Inflammatory macrophage treated with lipopolysaccharide for 1 hour (primary cell): ENCODE measurements around the gene RSPO1.

ENCODE experiments used
- DNase-seq, 2 donors: peaks; one replicate each; pipeline ENCODE4 v3.0.0-alpha.2; 2020 to 2022

RSPO1 gene

GRCh38 chr1:37656026-37656425 is 21.3 kb upstream of the RSPO1 start:
- DNase-seq = no peak

- DNase-seq = no peak
These were observed 20.6 kb upstream of the RSPO1 start for GRCh38 chr1:37655274-37655673.

GRCh38 chr1:37653906-37654305 is 19.2 kb upstream of the RSPO1 start:
- no peak for DNase-seq

GRCh38 chr1:37652976-37653375 is 18.3 kb upstream of the RSPO1 start:
- DNase-seq = no peak

GRCh38 chr1:37651803-37652202 is 17.1 kb upstream of the RSPO1 start:
- DNase-seq = no peak

- DNase-seq = no peak
These were observed 16.0 kb upstream of the RSPO1 start for GRCh38 chr1:37650721-37651120.

- no peak for DNase-seq
These were observed 15.5 kb upstream of the RSPO1 start for GRCh38 chr1:37650173-37650572.

- no peak for DNase-seq
These were observed 12.6 kb upstream of the RSPO1 start for GRCh38 chr1:37647281-37647680.

- DNase-seq = no peak
These were observed 6.4 kb upstream of the RSPO1 start for GRCh38 chr1:37641059-37641458.

GRCh38 chr1:37636435-37636834 is 1.7 kb upstream of the RSPO1 start:
- no peak for DNase-seq

GRCh38 chr1:37634992-37635902 is 555 bp upstream of the RSPO1 start:
- no peak for DNase-seq

- no peak for DNase-seq
These were observed 801 bp downstream of the RSPO1 start for GRCh38 chr1:37633938-37634243.

- DNase-seq = no peak
These were observed 1.4 kb downstream of the RSPO1 start for GRCh38 chr1:37633040-37633937.

GRCh38 chr1:37631036-37631435 is 3.7 kb downstream of the RSPO1 start:
- DNase-seq = no peak

GRCh38 chr1:37630426-37631028 is 4.2 kb downstream of the RSPO1 start:
- DNase-seq = no peak

- no peak for DNase-seq
These were observed 4.8 kb downstream of the RSPO1 start for GRCh38 chr1:37629726-37630425.

GRCh38 chr1:37629008-37629407 is 5.7 kb downstream of the RSPO1 start:
- DNase-seq = no peak

GRCh38 chr1:37628026-37628556 is 6.6 kb downstream of the RSPO1 start:
- no peak for DNase-seq

- DNase-seq = no peak
These were observed 12.6 kb downstream of the RSPO1 start for GRCh38 chr1:37622131-37622530.

GRCh38 chr1:37621326-37621870 is 13.3 kb downstream of the RSPO1 start:
- DNase-seq = no peak

GRCh38 chr1:37620707-37621106 is 14.0 kb downstream of the RSPO1 start:
- DNase-seq = no peak

GRCh38 chr1:37616330-37616729 is 18.4 kb downstream of the RSPO1 start:
- DNase-seq = no peak
